Stimulated activated CD4-positive, alpha-beta T cell treated with anti-CD3 and anti-CD28 coated beads, Interleukin-1b, Interleukin-23, amount 100 ng/mL, for 1 hour (primary cell): ENCODE data around the gene LPP.
A peak's percentile ranks its signal among the peaks of the same experiment; 100 is the strongest.
"Not testable (repeated sequence)": the region's sequence is repeated elsewhere in the genome, so short reads cannot be mapped to it uniquely, and the experiment has no call there.

Experiments used
- DNase-seq, 2 donors: peaks; one replicate each; pipeline ENCODE4 v3.0.0-alpha.2; 2020; ENCODE audit warnings: low read depth in 2 of 2

LPP gene

DNA sequence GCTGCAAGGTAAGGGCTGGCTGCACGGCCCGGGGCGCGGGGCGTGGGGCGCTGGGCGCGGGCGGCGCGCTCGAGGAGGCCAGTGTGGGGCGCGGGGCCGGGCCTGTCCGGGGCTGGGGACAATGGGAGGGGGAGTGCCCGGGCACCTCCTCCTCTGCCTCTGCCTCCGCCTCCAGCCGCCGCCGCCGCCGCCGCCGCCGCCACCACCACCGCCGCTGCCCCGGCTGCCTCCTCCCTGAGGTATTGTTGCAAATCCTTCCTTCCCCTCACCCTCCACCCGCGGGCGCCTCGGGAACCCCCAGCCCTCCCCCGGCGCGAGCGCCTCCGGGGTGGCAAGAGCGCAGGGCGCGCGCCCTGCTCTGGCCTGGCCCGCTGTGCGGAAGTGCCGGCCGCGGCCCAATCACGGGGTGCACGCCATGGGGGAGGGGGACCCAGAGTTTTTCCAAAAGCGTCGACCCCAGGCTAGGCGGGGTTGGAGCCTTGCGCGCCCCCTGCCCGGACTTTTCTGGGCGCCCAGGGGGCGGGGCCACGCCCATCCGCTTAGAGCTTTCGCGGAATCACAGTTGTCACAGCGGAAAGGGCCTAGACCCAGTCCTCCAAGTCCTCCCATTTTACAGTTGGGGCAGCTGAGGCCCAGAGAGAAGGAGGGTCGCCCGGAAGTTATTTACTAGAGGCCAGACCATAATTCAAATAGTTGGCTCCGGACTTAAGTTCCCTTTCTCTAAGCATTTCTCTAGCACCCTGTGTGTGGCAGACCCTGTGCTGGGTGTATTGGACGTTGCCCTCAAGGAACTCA, at the start of gene LPP:
LPP (plus strand) TSS at position 144 of the 795 bp plus-strand sequence. CDS start 251,964 bp downstream, outside the sequence.
- DNase-seq, result peak; percentile 55 to 56

DNA sequence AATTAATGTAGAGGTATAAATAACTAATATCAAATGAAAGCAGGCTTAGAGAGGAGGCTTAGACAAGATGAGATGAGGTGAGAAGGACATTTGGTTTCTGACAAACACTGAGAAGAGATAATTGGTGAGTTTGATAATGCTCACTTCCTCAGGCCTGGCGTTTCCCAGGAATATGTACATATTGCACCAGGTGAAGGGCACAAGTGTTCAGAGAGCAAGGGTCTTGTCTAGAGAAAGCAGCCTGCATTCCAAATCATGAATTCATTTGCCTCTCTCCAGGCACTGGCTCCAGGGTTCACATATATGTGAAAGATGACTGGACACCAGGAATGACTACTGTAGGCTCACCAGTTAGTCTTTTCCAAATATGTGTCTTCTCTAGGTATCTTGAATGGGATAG, 48.0 kb upstream of the LPP start:
- no peak for DNase-seq

DNA sequence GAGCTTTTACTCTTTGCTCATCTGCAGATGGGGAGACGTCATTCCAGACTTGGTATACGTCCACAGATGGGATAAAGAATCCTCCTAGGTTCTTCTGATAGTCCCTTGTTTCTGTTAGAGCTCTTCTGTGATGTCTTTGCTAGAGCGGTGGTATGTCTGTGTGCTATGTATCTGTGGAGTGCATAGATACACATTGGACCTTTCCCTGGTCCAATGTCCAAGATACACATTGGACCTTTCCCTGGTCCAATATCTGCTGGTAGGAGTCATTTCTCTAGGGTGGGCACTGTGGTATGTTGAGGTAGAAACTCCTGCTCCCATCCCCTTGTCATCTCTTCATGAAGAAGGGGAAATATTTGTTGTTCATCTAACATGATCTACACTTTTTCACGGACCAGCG, 47.5 kb upstream of the LPP start:
- no peak for DNase-seq

DNA sequence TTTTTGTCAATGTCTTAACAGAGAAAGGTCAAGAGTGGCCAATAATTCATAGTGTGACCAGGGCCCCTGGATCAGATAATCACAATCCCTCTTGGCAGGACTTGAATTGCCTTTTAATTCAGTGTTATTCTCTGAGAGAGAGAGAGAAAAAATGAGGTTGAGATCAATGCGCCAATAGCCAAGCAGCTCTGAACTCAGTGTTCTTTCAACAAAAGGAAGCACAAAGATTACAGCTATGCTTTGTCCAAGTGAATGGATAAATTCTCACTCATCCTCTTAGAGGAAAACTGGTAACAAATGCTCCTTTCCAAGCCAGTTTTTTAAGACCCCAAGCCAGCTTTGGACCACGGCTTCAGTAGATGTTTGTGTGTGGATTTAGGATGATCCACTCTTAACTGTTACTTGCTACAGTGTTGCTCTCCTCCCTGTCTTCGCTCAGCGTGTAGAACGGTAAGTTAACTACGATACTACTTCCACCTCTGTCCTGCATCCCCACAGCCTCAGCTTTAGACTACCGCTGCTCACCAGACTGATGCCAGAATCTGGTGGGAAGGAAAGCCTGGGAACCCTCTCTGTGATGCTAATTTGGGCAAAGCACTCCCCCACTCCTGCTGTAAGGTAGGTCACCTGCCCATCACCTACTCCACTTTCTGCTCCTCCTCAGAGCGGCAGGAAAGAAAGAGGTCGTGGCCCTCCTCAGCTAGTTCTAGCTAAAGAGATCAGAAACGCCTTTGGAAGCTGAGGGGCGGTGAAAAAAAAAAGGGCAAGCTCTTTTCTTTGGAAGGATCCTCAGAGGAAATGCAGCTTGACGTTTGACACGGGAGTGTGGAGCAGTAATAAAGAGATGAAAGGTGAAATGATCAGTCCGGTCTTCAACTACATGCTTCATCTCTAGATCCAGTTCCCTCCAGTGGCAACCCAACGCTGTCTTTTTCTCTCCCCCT, 46.8 kb upstream of the LPP start:
- no peak for DNase-seq

GRCh38 chr3:188108703-188109412, 45.1 kb upstream of the LPP start:
- DNase-seq, result no peak

GRCh38 chr3:188111002-188111584, 42.9 kb upstream of the LPP start:
- DNase-seq, result no peak

GRCh38 chr3:188113756-188114155, 40.2 kb upstream of the LPP start:
- DNase-seq, result no peak

- DNase-seq, result no peak
These were observed 34.1 kb upstream of the LPP start for GRCh38 chr3:188119846-188120245.

DNA sequence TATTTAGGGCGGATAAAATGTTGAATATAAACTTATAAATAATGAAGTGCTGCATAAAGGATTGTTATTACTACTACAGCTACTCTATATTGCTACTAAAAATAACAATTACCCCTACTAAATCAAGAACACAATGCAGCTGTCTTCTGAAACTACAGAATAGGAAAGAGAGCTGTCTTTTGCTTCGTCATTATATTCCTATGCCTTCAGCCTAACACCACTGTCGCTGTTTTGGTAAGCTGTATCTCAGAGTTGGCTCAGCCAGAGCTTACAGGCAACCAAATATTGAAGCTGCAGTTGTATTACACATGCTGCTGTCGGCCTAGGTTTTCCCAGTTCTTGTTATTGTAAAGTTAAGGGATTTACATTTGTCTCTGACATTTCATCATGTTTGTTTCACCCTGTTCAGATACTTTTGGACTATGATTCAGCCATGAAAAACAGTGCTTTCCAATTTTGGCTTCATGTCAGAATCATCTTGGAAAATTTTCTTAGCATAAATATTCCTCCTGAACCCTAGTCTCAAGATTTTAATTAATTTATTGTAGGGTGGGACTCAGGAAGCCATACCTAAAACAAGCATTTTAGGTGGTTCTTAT, 31.3 kb upstream of the LPP start:
- DNase-seq, result no peak

DNA sequence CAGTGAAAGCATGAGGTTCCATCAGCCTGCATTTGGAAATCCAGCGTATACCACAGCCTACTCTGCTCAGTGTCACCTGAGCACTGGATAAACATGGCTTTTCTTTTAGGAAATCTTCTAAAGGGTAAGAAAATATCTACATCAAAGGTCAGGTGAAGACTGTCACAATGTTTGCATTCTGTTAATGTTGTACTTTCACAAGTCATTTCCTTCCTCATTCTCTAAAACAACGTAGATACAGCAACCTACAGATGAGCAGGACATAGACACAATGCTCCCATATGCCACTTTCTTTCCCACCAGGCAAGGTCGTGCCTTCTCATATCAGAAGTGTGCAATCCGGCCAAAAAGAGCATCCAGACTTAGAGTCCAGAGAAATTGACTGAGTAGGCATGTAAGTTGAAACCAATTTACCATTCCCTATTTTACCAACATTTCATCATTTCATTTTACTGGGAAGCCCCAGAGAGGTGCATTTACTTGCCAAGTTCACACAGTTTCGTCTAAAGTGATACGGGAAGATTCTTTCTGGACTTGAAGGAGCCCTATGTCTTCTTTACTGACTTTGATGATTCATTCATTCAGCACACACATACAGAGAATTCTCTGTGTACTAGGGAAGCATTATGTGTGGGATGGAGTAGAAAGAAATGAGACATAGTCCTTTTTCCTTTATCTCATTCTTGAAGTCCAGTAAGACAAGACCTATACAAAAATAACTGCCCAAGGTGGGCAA, 30.6 kb upstream of the LPP start:
- DNase-seq, result no peak

GRCh38 chr3:188124184-188124583, 29.8 kb upstream of the LPP start:
- DNase-seq, result no peak

DNA sequence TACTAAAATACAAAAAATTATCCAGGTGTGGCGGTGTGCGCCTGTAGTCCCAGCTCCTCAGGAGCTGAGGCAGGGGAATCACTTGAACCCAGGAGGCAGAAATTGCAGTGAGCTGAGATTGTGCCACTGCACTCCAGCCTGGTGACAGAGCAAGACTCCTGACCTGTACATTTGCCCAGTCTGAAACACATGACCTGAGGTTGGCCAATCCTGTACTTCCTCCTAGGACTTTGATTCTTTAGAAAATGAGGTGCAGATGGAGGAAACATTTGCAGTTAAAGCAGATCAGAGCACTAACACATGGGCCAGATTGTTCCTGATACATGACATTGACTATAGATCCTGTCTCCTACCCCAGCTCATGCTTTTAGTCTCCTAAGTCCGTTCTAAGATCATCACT, 28.9 kb upstream of the LPP start:
- no peak for DNase-seq

DNA sequence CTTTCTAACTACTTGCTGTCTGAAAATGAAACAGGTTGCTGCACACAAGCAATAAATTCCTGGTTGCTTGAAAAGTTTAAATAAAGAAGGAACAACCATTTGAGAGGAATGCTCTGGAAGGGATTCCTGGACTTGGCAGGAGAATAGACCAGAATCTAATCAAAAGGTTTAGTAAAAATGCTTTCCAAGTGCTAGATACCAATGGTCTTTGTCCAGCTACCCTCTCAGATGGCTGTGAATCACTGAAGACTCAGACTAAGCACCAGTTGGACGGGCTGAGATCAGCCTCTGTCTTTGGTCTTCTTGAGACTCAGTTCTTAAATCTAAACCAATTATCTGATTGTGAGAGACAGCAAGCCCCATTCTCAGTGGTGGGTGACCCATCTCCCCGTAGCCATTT, 27.7 kb upstream of the LPP start:
- no peak for DNase-seq

DNA sequence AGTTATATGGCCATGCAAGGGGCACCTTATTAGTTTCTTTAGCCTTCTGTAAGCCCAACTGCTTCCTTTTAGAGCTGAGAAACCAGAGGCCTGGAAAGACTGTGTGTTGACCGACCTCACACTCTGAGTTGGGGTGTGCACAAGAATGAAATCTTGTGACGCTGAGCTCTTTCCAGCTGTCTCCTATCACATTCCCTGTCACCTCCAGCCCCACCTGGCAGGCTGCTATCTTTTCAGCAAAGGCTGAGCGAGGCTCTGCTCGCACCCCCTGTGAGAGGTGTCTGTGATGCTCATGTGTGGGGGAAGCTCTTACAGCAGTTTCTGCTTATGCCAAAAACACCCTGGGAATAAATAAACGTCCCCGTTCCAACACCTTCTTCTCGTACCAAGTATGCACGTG, 27.0 kb upstream of the LPP start:
- DNase-seq, result no peak

DNA sequence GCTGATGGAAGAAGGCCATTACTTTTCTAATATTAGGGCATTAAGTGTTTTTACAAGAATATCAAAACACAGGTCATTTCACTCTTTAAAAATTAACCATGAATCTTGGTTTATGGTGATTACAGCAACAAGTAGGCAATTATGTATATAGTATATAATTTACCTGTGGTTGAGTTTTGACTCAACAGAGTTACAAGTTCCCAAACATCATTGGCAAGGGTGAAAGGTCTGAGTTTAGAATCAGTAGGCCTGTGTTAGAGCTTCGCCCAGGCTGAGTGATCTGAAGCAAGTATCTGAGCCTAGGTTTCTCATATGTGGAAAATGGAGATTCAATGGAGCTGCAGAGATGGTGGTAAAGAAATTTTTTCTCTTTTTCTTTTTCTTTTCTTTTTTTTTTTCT, 25.1 kb upstream of the LPP start:
- no peak for DNase-seq

GRCh38 chr3:188131023-188131422, 22.9 kb upstream of the LPP start:
- not testable (repeated sequence) for DNase-seq

DNA sequence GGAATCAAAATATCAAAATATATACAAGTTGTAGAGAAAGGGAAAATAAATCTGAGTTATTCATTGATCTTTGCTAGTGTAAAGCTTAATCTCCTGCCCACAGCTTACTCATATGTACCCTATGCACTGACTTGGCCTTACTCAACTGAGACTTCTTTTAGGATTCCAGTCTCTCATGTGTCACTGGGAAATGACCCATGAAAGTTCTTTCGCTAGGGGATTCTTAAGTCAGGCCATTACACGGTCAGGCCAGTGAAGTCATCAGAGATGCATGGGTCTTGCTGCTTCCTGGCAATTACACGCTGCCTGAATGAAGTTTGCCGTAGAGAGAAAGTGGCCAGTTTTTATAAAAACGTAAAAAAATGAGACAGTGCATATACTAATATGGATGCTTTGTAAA, 20.7 kb upstream of the LPP start:
- DNase-seq, result no peak

DNA sequence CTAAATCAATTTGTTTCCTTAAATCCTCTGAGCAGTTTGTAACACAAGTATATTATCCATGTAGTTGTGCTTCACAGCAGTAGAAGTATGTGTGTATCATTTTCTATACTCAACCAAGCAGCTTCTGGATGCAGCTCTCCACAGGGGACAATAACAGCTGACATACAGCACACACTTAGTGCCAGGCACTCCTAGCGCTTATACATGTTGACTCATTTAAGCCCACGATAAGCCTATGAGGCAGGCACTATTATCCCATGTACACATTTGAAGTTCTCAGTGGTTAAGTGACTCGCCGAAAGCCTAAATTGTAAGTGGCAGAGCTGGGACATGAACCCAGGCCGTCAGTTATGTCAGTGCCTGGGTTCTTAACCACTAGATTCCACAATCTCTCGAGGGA, 20.3 kb upstream of the LPP start:
- DNase-seq, result no peak

- DNase-seq, result no peak
These were observed 19.9 kb upstream of the LPP start for GRCh38 chr3:188134079-188134478.

DNA sequence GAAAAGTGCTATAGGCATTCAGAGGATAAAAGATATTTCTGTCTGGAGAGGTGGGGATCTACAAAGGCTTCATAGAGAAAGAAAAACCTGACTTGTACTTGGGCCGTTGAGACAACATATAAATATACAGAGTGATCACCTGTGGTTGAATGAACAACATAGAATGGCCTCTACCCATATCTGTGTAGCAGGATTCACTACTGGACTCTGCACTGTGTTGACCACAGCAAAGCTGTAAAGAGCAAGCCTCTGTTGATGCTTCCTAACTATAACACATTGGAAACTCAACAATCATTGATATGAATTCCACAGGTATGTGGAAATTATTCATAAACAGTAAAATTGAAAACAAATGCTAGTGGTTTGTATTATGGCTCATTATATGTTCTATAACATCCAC, 19.1 kb upstream of the LPP start:
- no peak for DNase-seq

- no peak for DNase-seq
These were observed 18.7 kb upstream of the LPP start for GRCh38 chr3:188135271-188135670.
